A549 (cell line): ENCODE measurements around the gene BIRC5. TPM values are rescaled to one million over a fixed set of nuclear protein-coding genes. Genes with fewer than 3 reads are reported as not detected.

Experiments used
- ATAC-seq, 2 experiments: fragments of 200-7000 bp in 1 of 2; fragments of >200 bp in 1 of 2; cut with Nextera tagmentation in 1 of 2; cut with Tn5 transposase in 1 of 2; 3 replicates each; pipeline versions ENCODE4 v1.8.0 to v1.9.1; 2018 to 2020; ENCODE audit warnings: mild to moderate bottlenecking in 1 of 2, moderate library complexity in 1 of 2
- CTCF ChIA-PET: fragments of 300-600 bp; sonication (Branson Sonifier 250); formaldehyde crosslinking; extraction: SDS; loops from one replicate; lab custom pipeline; 2021; ENCODE audit warnings: antibody characterized with exemption, inconsistent platforms; lab: Yijun Ruan, JAX
- POLR2A ChIA-PET: fragments of 350-600 bp; formaldehyde crosslinking; extraction: SDS; loops from one replicate; lab custom pipeline; 2021; ENCODE audit warnings: antibody characterized with exemption, inconsistent platforms; lab: Yijun Ruan, JAX
- DNase-seq, 2 experiments: peaks; one replicate each; pipeline versions ENCODE4 v3.0.0 to v3.0.0-alpha.2; 2011 to 2016; ENCODE audit warnings: low read depth in 1 of 2, low spot score in 1 of 2
- FAIRE-seq: peaks from 2 replicates; lab custom pipeline; 2011; peaks lifted over from hg19 to GRCh38; lab: Jason Lieb, UNC
- H3K27ac ChIP-seq, 2 experiments: fragments of >200 bp; sonication (Bioruptor Twin); formaldehyde crosslinking; 3 replicates each; pipeline ENCODE4 v1.5.1; 2016 to 2017
- H3K4me1 ChIP-seq: fragments of >200 bp; sonication (Bioruptor Twin); formaldehyde crosslinking; 3 replicates; pipeline ENCODE4 v1.6.1; 2016
- H3K4me2 ChIP-seq: fragments of >200 bp; sonication (Bioruptor Twin); formaldehyde crosslinking; 3 replicates; pipeline ENCODE4 v1.6.1; 2016
- H3K4me3 ChIP-seq: fragments of >200 bp; sonication (Bioruptor Twin); formaldehyde crosslinking; 3 replicates; pipeline ENCODE4 v1.5.1; 2016
- H3K9me3 ChIP-seq: fragments of >200 bp; sonication (Bioruptor Twin); formaldehyde crosslinking; 3 replicates; pipeline ENCODE4 v1.6.1; 2016
- BCL3 ChIP-seq: fragments of >200 bp; sonication (Bioruptor Twin); formaldehyde crosslinking; IDR thresholded peaks from 3 replicates; pipeline ENCODE4 v1.6.1; 2016
- BHLHE40 ChIP-seq: IDR thresholded peaks from 2 replicates; pipeline ENCODE4 v1.6.1; 2012; ENCODE audit warnings: low read depth, low read length, inconsistent platforms
- CBX8 ChIP-seq: fragments of 200-600 bp; sonication (generic); IDR thresholded peaks from 2 replicates; pipeline ENCODE4 v1.6.1; 2016
- CTCF ChIP-seq: fragments of >200 bp; sonication (Bioruptor Twin); formaldehyde crosslinking; IDR thresholded peaks from 3 replicates; pipeline ENCODE4 v1.5.1; 2016
- E2F6 ChIP-seq: IDR thresholded peaks from 2 replicates; pipeline ENCODE4 v1.6.1; 2012; ENCODE audit warnings: low read depth, borderline replicate concordance
- ESRRA ChIP-seq: fragments of 150-350 bp; IDR thresholded peaks from 2 replicates; pipeline ENCODE4 v1.6.1; 2014; ENCODE audit warnings: mild to moderate bottlenecking, low read length, borderline replicate concordance
- FOSB ChIP-seq: fragments of 250-450 bp; sonication (Bioruptor Pico); IDR thresholded peaks from 2 replicates; pipeline ENCODE4 v1.5.0; 2020; ENCODE audit warnings: mild to moderate bottlenecking, moderate library complexity
- GATA3 ChIP-seq: IDR thresholded peaks from 2 replicates; pipeline ENCODE4 v1.6.1; 2012; ENCODE audit warnings: borderline replicate concordance
- HES2 ChIP-seq: fragments of >200 bp; sonication (Bioruptor Twin); formaldehyde crosslinking; IDR thresholded peaks from 2 replicates; pipeline ENCODE4 v1.6.1; 2016
- HEYL ChIP-seq: fragments of 250-450 bp; sonication (Bioruptor Pico); IDR thresholded peaks from 2 replicates; pipeline ENCODE4 v1.8.0; 2021; ENCODE audit warnings: mild to moderate bottlenecking, moderate library complexity
- HMGXB4 ChIP-seq: fragments of 250-450 bp; sonication (Bioruptor Pico); IDR thresholded peaks from 2 replicates; pipeline ENCODE4 v1.5.0; 2021; ENCODE audit warnings: mild to moderate bottlenecking, moderate library complexity, borderline replicate concordance
- HOXA7 ChIP-seq: fragments of 250-450 bp; sonication (Bioruptor Pico); IDR thresholded peaks from 2 replicates; pipeline ENCODE4 v1.5.0; 2020; ENCODE audit warnings: mild to moderate bottlenecking, moderate library complexity
- HOXB5 ChIP-seq: fragments of 250-450 bp; sonication (Bioruptor Pico); IDR thresholded peaks from 2 replicates; pipeline ENCODE4 v1.5.0; 2020; ENCODE audit warnings: mild to moderate bottlenecking, moderate library complexity
- JUN ChIP-seq, 2 experiments: fragments of >200 bp; sonication (Bioruptor Twin); formaldehyde crosslinking; IDR thresholded peaks; 2 replicates in 1 of 2; 3 replicates in 1 of 2; pipeline ENCODE4 v1.6.1; 2016 to 2017
- KDM1A ChIP-seq: fragments of 200-600 bp; sonication (generic); IDR thresholded peaks from 2 replicates; pipeline ENCODE4 v1.6.1; 2016; ENCODE audit warnings: low read depth, mild to moderate bottlenecking
- KDM5A ChIP-seq: fragments of 200-600 bp; sonication (generic); IDR thresholded peaks from 2 replicates; pipeline ENCODE4 v1.6.1; 2016; ENCODE audit warnings: antibody characterized with exemption, mild to moderate bottlenecking
- NPAS2 ChIP-seq: fragments of 250-450 bp; sonication (Bioruptor Pico); IDR thresholded peaks from 2 replicates; pipeline ENCODE4 v1.8.0; 2022; ENCODE audit warnings: mild to moderate bottlenecking, moderate library complexity, borderline replicate concordance
- PHF8 ChIP-seq: fragments of 200-600 bp; sonication (generic); IDR thresholded peaks from 2 replicates; pipeline ENCODE4 v1.6.1; 2016; ENCODE audit warnings: low read depth, mild to moderate bottlenecking, antibody characterized with exemption, moderate library complexity, borderline replicate concordance
- RAD21 ChIP-seq, 2 experiments: fragments of >200 bp in 1 of 2; sonication (Bioruptor Twin) in 1 of 2; formaldehyde crosslinking in 1 of 2; IDR thresholded peaks in 1 of 2; conservative IDR thresholded peaks in 1 of 2; 2 replicates in 1 of 2; 3 replicates in 1 of 2; pipeline ENCODE4 v1.6.1; 2012 to 2018; ENCODE audit warnings: inconsistent platforms in 1 of 2
- TP53 ChIP-seq: fragments of 250-450 bp; sonication (Bioruptor Pico); IDR thresholded peaks from 2 replicates; pipeline ENCODE4 v1.5.0; 2021; ENCODE audit warnings: mild to moderate bottlenecking, moderate library complexity
- ZFP36 ChIP-seq: fragments of 450-650 bp; IDR thresholded peaks from 2 replicates; pipeline ENCODE4 v1.6.1; 2014; ENCODE audit warnings: borderline replicate concordance; ENCODE audit not compliant: partially characterized antibody
- ZSCAN20 ChIP-seq: fragments of 250-450 bp; sonication (Bioruptor Pico); IDR thresholded peaks from 2 replicates; pipeline ENCODE4 v1.8.0; 2022; ENCODE audit warnings: mild to moderate bottlenecking, moderate library complexity
- WGBS: methylation state at CpG from one replicate; pipeline ENCODE4 v1.1.6; 2017; ENCODE audit errors: missing lambda C conversion rate; 5-methylcytosine and 5-hydroxymethylcytosine counted together
- polyA plus RNA-seq, 4 experiments: library from polyadenylated mRNA; depleted of rRNA in 3 of 4; stranded (reverse); fragments of >200 nt; fragmentation: RNase III in 1 of 4; extraction: RNeasy Plus Mini Kit Qiagen cat#74134 plus additional on column Dnase treatment in 1 of 4; gene quantifications; 2 replicates in 3 of 4; 3 replicates in 1 of 4; pipeline ENCODE4 v1.2.3, GENCODE V29; 2011 to 2017

The BIRC5 gene
- polyA plus RNA-seq, 2 of the 4 experiments (the other 2 are of a cell fraction), result 51.9 to 109 TPM

GRCh38 chr17:78226759-78227454 lies 12.9 kb downstream of the BIRC5 start:
- H3K9me3 ChIP-seq, result no peaks in the 10 kb centered on the region
- no peaks in the 10 kb centered on the region; the same call in 2 of the 3 replicates for H3K4me1 ChIP-seq
- no peak overlapping the region for H3K27ac ChIP-seq
- H3K4me2 ChIP-seq, result no peak overlapping the region
- H3K4me3 ChIP-seq, result no peak overlapping the region
- POLR2A ChIA-PET, result no interaction called here
- ATAC-seq, result peak in 1 of 2 experiments; percentile 14; a peak in 3 of 6 replicates
- WGBS, result 72% methylated on average over 20 of the region's 20 CpGs
- CTCF ChIA-PET, result interaction anchor here (1.0 to 17.1 kb wide), 7 partner anchors 21 to 481 kb away, joined by 3 to 150 read pairs (median 4); partner anchors contain the start of gene TK1
- TF ChIP-seq PHF8 (no peak), BHLHE40 (no peak), NPAS2 (no peak)
- no peak for FAIRE-seq
- no peak for DNase-seq

GRCh38 chr17:78227455-78227916 lies 13.4 kb downstream of the BIRC5 start:
- no peak overlapping the region for H3K27ac ChIP-seq
- WGBS, result 69% methylated on average over 10 of the region's 10 CpGs
- TF ChIP-seq KDM1A (no peak), E2F6 (no peak), HEYL (CRISPR knock-in tag) (no peak), HMGXB4 (CRISPR knock-in tag) (no peak), NPAS2 (no peak), PHF8 (no peak), CBX8 (no peak), ZSCAN20 (CRISPR knock-in tag) (no peak), ZFP36 (no peak), TP53 (no peak), ESRRA (no peak), HOXA7 (CRISPR knock-in tag) (no peak), KDM5A (no peak), RAD21 (conservative IDR thresholded peaks at IDR 0.05 in 1 of 2, IDR thresholded peaks at IDR 0.05 in 1 of 2) (no peak)
- no peak for FAIRE-seq
- H3K4me1 ChIP-seq, result no peaks in the 10 kb centered on the region; the same call in 2 of the 3 replicates
- H3K4me2 ChIP-seq, result no peak overlapping the region
- H3K9me3 ChIP-seq, result no peaks in the 10 kb centered on the region
- CTCF ChIA-PET, result interaction anchor here (1.1 to 17.1 kb wide), 5 partner anchors 11 to 143 kb away, joined by 3 to 150 read pairs (median 5); partner anchors contain the start of gene TK1
- no peak overlapping the region for H3K4me3 ChIP-seq
- POLR2A ChIA-PET, result no interaction called here
- DNase-seq, result no peak
- no peak for ATAC-seq

- Histone ChIP-seq H3K4me1 (no peaks in the 10 kb centered on the region; the same call in 2 of the 3 replicates), H3K27ac (no peak overlapping the region), H3K4me3 (no peak overlapping the region), H3K4me2 (no peak overlapping the region), H3K9me3 (no peaks in the 10 kb centered on the region)
- TF ChIP-seq CTCF (no peak), GATA3 (no peak), JUN (IDR thresholded peaks at IDR 0.05) (no peak), FOSB (CRISPR knock-in tag) (no peak), BCL3 (no peak), HOXB5 (CRISPR knock-in tag) (no peak), NPAS2 (no peak), HES2 (no peak)
- FAIRE-seq (no peak), DNase-seq (no peak), ATAC-seq (no peak)
- 74% methylated on average over 4 of the region's 4 CpGs for WGBS
- ChIA-PET CTCF (interaction anchor here (0.6 to 17.1 kb wide), 4 partner anchors 10 to 168 kb away, joined by 3 to 150 read pairs (median 6); partner anchors contain the start of gene TK1), POLR2A (no interaction called here)
Measured at GRCh38 chr17:78228176-78228575, 14.1 kb downstream of the BIRC5 start.
